Endothelial cell of umbilical vein (primary cell): ENCODE results near the gene MIPEP. TPM values are rescaled to one million over a fixed set of nuclear protein-coding genes. Genes with fewer than 3 reads are reported as not detected.

ENCODE experiments used
- BruUV-seq: library from RNA; stranded (reverse); fragments of 400-500 nt; replicated peaks from 2 replicates; lab custom pipeline; 2021; lab: Mats Ljungman, UMichigan
- CTCF ChIA-PET: fragments of 300-600, 350-600 bp; sonication (Branson Sonifier 250); formaldehyde crosslinking; loops from one replicate; lab custom pipeline; 2021; ENCODE audit warnings: antibody characterized with exemption, inconsistent platforms; lab: Charles Lee
- POLR2A ChIA-PET: fragments of 300-600, 350-600 bp; sonication (Branson Sonifier 250); formaldehyde crosslinking; loops from one replicate; lab custom pipeline; 2021; ENCODE audit warnings: antibody characterized with exemption, inconsistent platforms; lab: Charles Lee
- DNase-seq: peaks from one replicate; pipeline ENCODE4 v3.0.0-alpha.2; 2011; ENCODE audit warnings: low read depth, low spot score
- FAIRE-seq: peaks from 2 replicates; lab custom pipeline; 2011; peaks lifted over from hg19 to GRCh38; lab: Jason Lieb, UNC
- H2AFZ ChIP-seq: 2 replicates; pipeline ENCODE4 v1.6.0; 2012; ENCODE audit warnings: low read depth, low read length, control low read depth, inconsistent platforms
- H3K27ac ChIP-seq: 2 replicates; pipeline ENCODE4 v1.5.1; 2011; ENCODE audit warnings: low read depth, mild to moderate bottlenecking, control low read depth, low read length, moderate library complexity; ENCODE audit not compliant: insufficient read depth
- H3K27me3 ChIP-seq, 2 experiments: 2 replicates each; pipeline versions ENCODE4 v1.6.0 to v1.6.1; 2011; ENCODE audit warnings: low read length in 2 of 2, mixed read lengths in 1 of 2; ENCODE audit not compliant: control insufficient read depth in 2 of 2, insufficient read depth in 2 of 2
- H3K36me3 ChIP-seq, 2 experiments: 2 replicates in 1 of 2; 3 replicates in 1 of 2; pipeline ENCODE4 v1.5.1; 2011; ENCODE audit warnings: low read length in 2 of 2, mild to moderate bottlenecking in 1 of 2, moderate library complexity in 1 of 2; ENCODE audit not compliant: control insufficient read depth in 2 of 2, insufficient read depth in 2 of 2; ENCODE audit errors: extremely low read depth in 1 of 2
- H3K4me1 ChIP-seq: 3 replicates; pipeline ENCODE4 v1.5.1; 2011; ENCODE audit warnings: mild to moderate bottlenecking, low read length; ENCODE audit not compliant: control insufficient read depth, insufficient read depth; ENCODE audit errors: extremely low read depth
- H3K4me2 ChIP-seq: 2 replicates; pipeline ENCODE4 v1.6.1; 2011; ENCODE audit warnings: low read length, control low read depth, mixed read lengths; ENCODE audit not compliant: insufficient read depth
- H3K4me3 ChIP-seq, 3 experiments: fragments of 200-600 bp in 1 of 3; sonication (generic), shearing (Covaris generic) in 1 of 3; replicated peaks in 1 of 3; 2 replicates each; pipeline ENCODE4 v1.5.1; 2011 to 2016; ENCODE audit warnings: control low read depth in 3 of 3, low read length in 3 of 3, mild to moderate bottlenecking in 2 of 3, inconsistent platforms in 1 of 3, low read depth in 1 of 3, moderate library complexity in 1 of 3; ENCODE audit not compliant: insufficient read depth in 1 of 3
- H3K79me2 ChIP-seq: 2 replicates; pipeline ENCODE4 v1.6.0; 2012; ENCODE audit warnings: low read length, inconsistent platforms; ENCODE audit not compliant: control insufficient read depth, insufficient read depth
- H3K9ac ChIP-seq: replicated peaks from 2 replicates; pipeline ENCODE3; 2011; ENCODE audit warnings: low read length, control low read depth; ENCODE audit not compliant: insufficient read depth; ENCODE audit errors: extremely low read depth
- H3K9me1 ChIP-seq: replicated peaks from 3 replicates; pipeline ENCODE4 v1.6.0; 2011; ENCODE audit warnings: mild to moderate bottlenecking, low read length; ENCODE audit not compliant: control insufficient read depth, insufficient read depth; ENCODE audit errors: extremely low read depth
- H3K9me3 ChIP-seq: replicated peaks from 2 replicates; pipeline ENCODE4 v1.5.1; 2012; ENCODE audit warnings: low read length, inconsistent platforms; ENCODE audit not compliant: control insufficient read depth, insufficient read depth
- H4K20me1 ChIP-seq: replicated peaks from 2 replicates; pipeline ENCODE3; 2011; ENCODE audit warnings: mild to moderate bottlenecking, low read length; ENCODE audit not compliant: control insufficient read depth, insufficient read depth; ENCODE audit errors: extremely low read depth
- EZH2 ChIP-seq: IDR thresholded peaks from 2 replicates; pipeline ENCODE4 v1.6.1; 2012; ENCODE audit warnings: borderline replicate concordance, low read depth, mild to moderate bottlenecking, moderate library complexity, low read length, inconsistent platforms; ENCODE audit not compliant: severe bottlenecking
- FOS ChIP-seq: IDR thresholded peaks from 2 replicates; pipeline ENCODE4 v1.6.1; 2011; ENCODE audit warnings: mild to moderate bottlenecking, low read length, moderate library complexity, borderline replicate concordance; ENCODE audit not compliant: insufficient read depth
- GATA2 ChIP-seq: IDR thresholded peaks from 2 replicates; pipeline ENCODE4 v1.7.0; 2011; ENCODE audit warnings: low read depth, mild to moderate bottlenecking, moderate library complexity, mixed read lengths, low read length; ENCODE audit not compliant: insufficient read length, insufficient read depth
- JUN ChIP-seq: IDR thresholded peaks from 2 replicates; pipeline ENCODE4 v1.6.1; 2011; ENCODE audit warnings: borderline replicate concordance, low read depth; ENCODE audit not compliant: insufficient read length, insufficient read depth
- MYC ChIP-seq: IDR thresholded peaks from one replicate; pipeline ENCODE4 v1.6.1; 2011; ENCODE audit warnings: mild to moderate bottlenecking, low read depth, low read length
- POLR2A ChIP-seq: IDR thresholded peaks from 2 replicates; pipeline ENCODE4 v1.6.1; 2012; ENCODE audit warnings: low read depth, mild to moderate bottlenecking, control low read depth, low read length
- POLR2AphosphoS5 ChIP-seq: IDR thresholded peaks from 2 replicates; pipeline ENCODE4 v1.6.1; 2012; ENCODE audit warnings: low read depth, mild to moderate bottlenecking, control low read depth, low read length, moderate library complexity; ENCODE audit not compliant: insufficient read depth
- dilution Hi-C: fragments of 300-500 bp; cut with MboI; formaldehyde crosslinking; loops from one replicate; pipeline ENCODE4 v1.15.0; 2019; ENCODE audit warnings: low sequenced_read_pairs; ENCODE audit not compliant: extremely low pct_ligation_motif_present
- intact Hi-C: fragments of 100-400 bp; cut with micrococcal nuclease; formaldehyde crosslinking; loops from one replicate; pipeline ENCODE4 v1.10.0; 2022
- polyA plus RNA-seq, 4 experiments: library from polyadenylated mRNA; depleted of rRNA in 3 of 4; stranded (reverse) in 3 of 4; unstranded in 1 of 4; fragments of >200 nt; gene quantifications; 2 replicates each; pipeline versions ENCODE4 v1.2.1 to v1.2.3, GENCODE V29; 2011 to 2012; ENCODE audit warnings: missing spikeins in 1 of 4
- total RNA-seq: library from RNA; stranded (reverse); gene quantifications from 2 replicates; pipeline ENCODE4 v1.2.3, GENCODE V29; 2021
- TF ChIP-seq, protein P1 (sequence below), 2 donors: IDR thresholded peaks; 1 replicate in 1 of 2; 2 replicates in 1 of 2; pipeline ENCODE4 v1.5.1; 2011; ENCODE audit warnings: low read length in 2 of 2, mild to moderate bottlenecking in 2 of 2, moderate library complexity in 2 of 2, control low read depth in 1 of 2, inconsistent platforms in 1 of 2, low read depth in 1 of 2; ENCODE audit not compliant: insufficient read depth in 1 of 2; ENCODE audit errors: extremely low read depth in 1 of 2
- TF ChIP-seq, protein P2 (sequence below): IDR thresholded peaks from 2 replicates; pipeline ENCODE4 v1.6.1; 2011; ENCODE audit not compliant: insufficient read depth, insufficient read length

The MIPEP gene
- total and polyA plus RNA-seq, 2 donors (not counting 3 experiments of a cell fraction or from before 2014, with no cell fraction given) = 12.4 to 19.2 TPM

DNA sequence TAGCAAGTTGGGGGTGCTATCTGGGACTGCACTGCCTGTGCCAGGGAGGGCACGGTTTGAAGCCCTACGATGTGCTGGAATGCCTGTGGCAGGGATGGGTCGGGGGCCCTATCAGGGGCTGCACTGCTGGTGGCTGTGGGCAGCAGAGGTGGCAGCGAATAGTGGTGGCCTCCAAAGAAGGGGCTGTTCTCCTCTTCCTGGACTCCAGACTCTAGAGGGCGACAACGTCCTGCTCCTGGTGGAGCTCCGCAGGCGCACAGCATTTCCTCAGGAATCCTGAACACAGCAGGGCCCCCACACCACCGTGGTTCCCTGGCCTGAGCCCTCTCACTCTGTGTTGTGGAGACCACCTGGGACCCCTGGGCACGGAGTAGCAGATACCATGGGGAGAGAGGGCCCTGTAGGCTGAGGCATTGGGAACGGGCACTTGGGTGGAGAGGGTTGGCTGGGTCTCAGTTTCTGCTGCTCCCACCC, 173.4 kb downstream of the MIPEP start:
- POLR2A ChIA-PET = no interaction called here

DNA sequence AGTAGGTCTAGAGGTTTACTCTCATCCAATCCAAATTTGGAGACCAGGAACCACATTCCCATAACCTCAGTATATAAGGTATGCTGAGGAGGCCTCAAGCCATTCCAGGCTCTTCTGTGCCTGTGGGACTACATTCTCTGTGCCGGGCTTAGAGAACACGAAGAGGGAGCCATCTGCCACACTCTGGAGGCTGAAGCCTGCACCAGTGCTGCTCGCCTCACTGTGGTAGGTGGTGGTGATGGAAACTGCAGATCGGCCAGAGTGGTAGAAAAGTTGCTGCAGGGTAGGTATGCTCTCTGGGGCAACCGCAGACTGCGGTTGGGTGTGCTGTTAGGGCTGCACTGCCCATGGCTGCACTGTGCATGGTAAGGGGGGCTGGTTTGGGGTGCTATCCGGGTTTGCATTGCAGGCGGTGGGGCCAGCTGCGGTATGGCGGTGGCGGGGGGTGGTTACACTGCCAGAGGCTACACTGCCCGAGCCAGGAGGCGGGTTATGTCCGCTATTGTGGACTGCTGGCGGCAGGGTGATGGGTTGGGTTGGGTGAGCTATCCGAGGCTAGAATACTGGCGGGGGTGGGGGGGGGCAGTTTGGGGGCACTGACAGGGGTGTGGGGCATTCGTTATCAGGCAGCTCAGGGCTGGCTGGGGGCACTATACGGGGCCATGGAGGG, 174.0 kb downstream of the MIPEP start:
- intact Hi-C loops = no loop called here
- TF ChIP-seq, protein P1, sequence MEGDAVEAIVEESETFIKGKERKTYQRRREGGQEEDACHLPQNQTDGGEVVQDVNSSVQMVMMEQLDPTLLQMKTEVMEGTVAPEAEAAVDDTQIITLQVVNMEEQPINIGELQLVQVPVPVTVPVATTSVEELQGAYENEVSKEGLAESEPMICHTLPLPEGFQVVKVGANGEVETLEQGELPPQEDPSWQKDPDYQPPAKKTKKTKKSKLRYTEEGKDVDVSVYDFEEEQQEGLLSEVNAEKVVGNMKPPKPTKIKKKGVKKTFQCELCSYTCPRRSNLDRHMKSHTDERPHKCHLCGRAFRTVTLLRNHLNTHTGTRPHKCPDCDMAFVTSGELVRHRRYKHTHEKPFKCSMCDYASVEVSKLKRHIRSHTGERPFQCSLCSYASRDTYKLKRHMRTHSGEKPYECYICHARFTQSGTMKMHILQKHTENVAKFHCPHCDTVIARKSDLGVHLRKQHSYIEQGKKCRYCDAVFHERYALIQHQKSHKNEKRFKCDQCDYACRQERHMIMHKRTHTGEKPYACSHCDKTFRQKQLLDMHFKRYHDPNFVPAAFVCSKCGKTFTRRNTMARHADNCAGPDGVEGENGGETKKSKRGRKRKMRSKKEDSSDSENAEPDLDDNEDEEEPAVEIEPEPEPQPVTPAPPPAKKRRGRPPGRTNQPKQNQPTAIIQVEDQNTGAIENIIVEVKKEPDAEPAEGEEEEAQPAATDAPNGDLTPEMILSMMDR (IDR thresholded peaks at IDR 0.05; ENCODE audit: extremely low read depth in 1 of 2, insufficient read depth in 1 of 2, low read depth in 1 of 2, low read length in 2 of 2) = no peak
- no peak for TF ChIP-seq EZH2
- TF ChIP-seq, protein P2, sequence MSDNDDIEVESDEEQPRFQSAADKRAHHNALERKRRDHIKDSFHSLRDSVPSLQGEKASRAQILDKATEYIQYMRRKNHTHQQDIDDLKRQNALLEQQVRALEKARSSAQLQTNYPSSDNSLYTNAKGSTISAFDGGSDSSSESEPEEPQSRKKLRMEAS = no peak
- no peak for TF ChIP-seq FOS
- no peak for TF ChIP-seq POLR2A
- TF ChIP-seq POLR2AphosphoS5 = no peak
- no peak for TF ChIP-seq JUN
- no peak for TF ChIP-seq GATA2
- no peak for TF ChIP-seq MYC
- CTCF ChIA-PET = interaction anchor here (1.0 to 1.9 kb wide), 4 partner anchors 13 to 173 kb away, joined by 3 to 12 read pairs (median 3); no protein-coding TSS in a partner anchor
- Histone ChIP-seq H3K9me3 (no peaks in the 10 kb centered on the region), H4K20me1 (no peaks in the 10 kb centered on the region), H3K36me3 (no peaks in the 10 kb centered on the region), H3K79me2 (no peaks in the 10 kb centered on the region), H3K9ac (no peak overlapping the region), H3K27ac (no peak overlapping the region), H3K4me1 (no peaks in the 10 kb centered on the region), H3K27me3 (no peaks in the 10 kb centered on the region), H3K4me2 (no peak overlapping the region), H2AFZ (no peak overlapping the region), H3K9me1 (no peaks in the 10 kb centered on the region), H3K4me3 (no peak overlapping the region)
- DNase-seq (no peak), FAIRE-seq (no peak)
- BruUV-seq = no TSS peak
- dilution Hi-C loops = no loop called here
- POLR2A ChIA-PET = no interaction called here

More for the DNA sequence above, 173.4 kb downstream of the MIPEP start:
- dilution Hi-C loops = no loop called here
- DNase-seq (no peak), FAIRE-seq (no peak)
- intact Hi-C loops = loop anchor here (2.0 kb wide), 1 partner anchor 155 kb away; no protein-coding TSS in a partner anchor
- no peak overlapping the region for H3K4me2 ChIP-seq
- no peak overlapping the region for H3K27ac ChIP-seq
- TF ChIP-seq, protein P1 (IDR thresholded peaks at IDR 0.05; ENCODE audit: extremely low read depth in 1 of 2, insufficient read depth in 1 of 2, low read depth in 1 of 2, low read length in 2 of 2) = peak; percentile 6 to 32
- no peak for TF ChIP-seq MYC
- H2AFZ ChIP-seq = no peak overlapping the region
- H4K20me1 ChIP-seq = no peaks in the 10 kb centered on the region
- no peaks in the 10 kb centered on the region for H3K4me1 ChIP-seq
- CTCF ChIA-PET = interaction anchor here (0.6 to 1.9 kb wide), 5 partner anchors 13 to 292 kb away, joined by 3 to 12 read pairs (median 3); no protein-coding TSS in a partner anchor
- no peaks in the 10 kb centered on the region for H3K27me3 ChIP-seq
- no peaks in the 10 kb centered on the region for H3K9me1 ChIP-seq
- BruUV-seq = no TSS peak
- H3K9me3 ChIP-seq = no peaks in the 10 kb centered on the region
- no peaks in the 10 kb centered on the region for H3K36me3 ChIP-seq
- H3K9ac ChIP-seq = no peak overlapping the region
- no peaks in the 10 kb centered on the region for H3K79me2 ChIP-seq
- no peak overlapping the region for H3K4me3 ChIP-seq
